ENCODE measurements around the gene AKAP5.

The AKAP5 gene

GRCh38 chr14:64465191-64465822, at the start of gene AKAP5:
AKAP5 (plus strand) TSS chr14:64465499; CDS start chr14:64468395, 2,896 bp downstream.
- in situ Hi-C loops (cut with MboI; ENCODE audit: low sequenced_read_pairs) = no loop called here

- in situ Hi-C loops (cut with MboI; ENCODE audit: low sequenced_read_pairs) = no loop called here
Measured at GRCh38 chr14:64416348-64416932, 48.9 kb upstream of the AKAP5 start.

GRCh38 chr14:64417055-64417770, 48.1 kb upstream of the AKAP5 start:
- in situ Hi-C loops (cut with MboI; ENCODE audit: low sequenced_read_pairs) = no loop called here

- in situ Hi-C loops (cut with MboI; ENCODE audit: low sequenced_read_pairs) = no loop called here
Measured at GRCh38 chr14:64417771-64418125, 47.6 kb upstream of the AKAP5 start.

- in situ Hi-C loops (cut with MboI; ENCODE audit: low sequenced_read_pairs) = no loop called here
Measured at GRCh38 chr14:64419003-64419402, 46.3 kb upstream of the AKAP5 start.

- in situ Hi-C loops (cut with MboI; ENCODE audit: low sequenced_read_pairs) = no loop called here
Measured at GRCh38 chr14:64421166-64421565, 44.1 kb upstream of the AKAP5 start.

GRCh38 chr14:64422005-64422404, 43.3 kb upstream of the AKAP5 start:
- in situ Hi-C loops (cut with MboI; ENCODE audit: low sequenced_read_pairs) = no loop called here

GRCh38 chr14:64422756-64423155, 42.5 kb upstream of the AKAP5 start:
- in situ Hi-C loops (cut with MboI; ENCODE audit: low sequenced_read_pairs) = no loop called here

- in situ Hi-C loops (cut with MboI; ENCODE audit: low sequenced_read_pairs) = no loop called here
Measured at GRCh38 chr14:64423987-64424386, 41.3 kb upstream of the AKAP5 start.

GRCh38 chr14:64434528-64434927, 30.8 kb upstream of the AKAP5 start:
- in situ Hi-C loops (cut with MboI; ENCODE audit: low sequenced_read_pairs) = no loop called here

GRCh38 chr14:64438181-64438841, 27.0 kb upstream of the AKAP5 start:
- in situ Hi-C loops (cut with MboI; ENCODE audit: low sequenced_read_pairs) = no loop called here

- in situ Hi-C loops (cut with MboI; ENCODE audit: low sequenced_read_pairs) = no loop called here
Measured at GRCh38 chr14:64439141-64439540, 26.2 kb upstream of the AKAP5 start.

- in situ Hi-C loops (cut with MboI; ENCODE audit: low sequenced_read_pairs) = no loop called here
Measured at GRCh38 chr14:64440494-64440893, 24.8 kb upstream of the AKAP5 start.

- in situ Hi-C loops (cut with MboI; ENCODE audit: low sequenced_read_pairs) = no loop called here
Measured at GRCh38 chr14:64442300-64442988, 22.9 kb upstream of the AKAP5 start.

GRCh38 chr14:64444140-64444539, 21.2 kb upstream of the AKAP5 start:
- in situ Hi-C loops (cut with MboI; ENCODE audit: low sequenced_read_pairs) = no loop called here

- in situ Hi-C loops (cut with MboI; ENCODE audit: low sequenced_read_pairs) = no loop called here
Measured at GRCh38 chr14:64444984-64445845, 20.1 kb upstream of the AKAP5 start.

- in situ Hi-C loops (cut with MboI; ENCODE audit: low sequenced_read_pairs) = no loop called here
Measured at GRCh38 chr14:64447876-64448670, 17.2 kb upstream of the AKAP5 start.

GRCh38 chr14:64450255-64450654, 15.0 kb upstream of the AKAP5 start:
- in situ Hi-C loops (cut with MboI; ENCODE audit: low sequenced_read_pairs) = no loop called here

- in situ Hi-C loops (cut with MboI; ENCODE audit: low sequenced_read_pairs) = no loop called here
Measured at GRCh38 chr14:64454671-64455070, 10.6 kb upstream of the AKAP5 start.
